ENCODE results near the gene LFNG.

Gene LFNG

GRCh38 chr7:2519119-2519930 is at the start of gene LFNG:
TSS of gene LFNG (plus strand) at chr7:2519774. CDS start at chr7:2519862, 88 bp downstream.
- DNase-seq (ENCODE audit: low read depth) = peak; percentile 84

- no peak for DNase-seq (ENCODE audit: low read depth)
Observed at GRCh38 chr7:2470204-2471021, 49.2 kb upstream of the LFNG start.

GRCh38 chr7:2471022-2471329 is 48.6 kb upstream of the LFNG start:
- peak; percentile 77 for DNase-seq (ENCODE audit: low read depth)

- no peak for DNase-seq (ENCODE audit: low read depth)
Observed at GRCh38 chr7:2471396-2471795, 48.2 kb upstream of the LFNG start.

GRCh38 chr7:2472739-2473138 is 46.8 kb upstream of the LFNG start:
- no peak for DNase-seq (ENCODE audit: low read depth)

GRCh38 chr7:2473496-2474180 is 45.9 kb upstream of the LFNG start:
- no peak for DNase-seq (ENCODE audit: low read depth)

GRCh38 chr7:2474224-2474623 is 45.4 kb upstream of the LFNG start:
- no peak for DNase-seq (ENCODE audit: low read depth)

GRCh38 chr7:2474813-2475677 is 44.5 kb upstream of the LFNG start:
- no peak for DNase-seq (ENCODE audit: low read depth)

- no peak for DNase-seq (ENCODE audit: low read depth)
Observed at GRCh38 chr7:2475678-2476015, 43.9 kb upstream of the LFNG start.

- no peak for DNase-seq (ENCODE audit: low read depth)
Observed at GRCh38 chr7:2476298-2476697, 43.3 kb upstream of the LFNG start, which contains the start of gene GRIFIN. TSS of gene GRIFIN (minus strand) at chr7:2476398. CDS start at chr7:2476383, 15 bp downstream.

- DNase-seq (ENCODE audit: low read depth) = no peak
Observed at GRCh38 chr7:2476776-2477446, 42.7 kb upstream of the LFNG start.

- DNase-seq (ENCODE audit: low read depth) = peak; percentile 34
Observed at GRCh38 chr7:2477447-2478398, 41.9 kb upstream of the LFNG start.

- no peak for DNase-seq (ENCODE audit: low read depth)
Observed at GRCh38 chr7:2478399-2478785, 41.2 kb upstream of the LFNG start.

GRCh38 chr7:2478800-2479199 is 40.8 kb upstream of the LFNG start:
- no peak for DNase-seq (ENCODE audit: low read depth)

GRCh38 chr7:2479276-2480069 is 40.1 kb upstream of the LFNG start:
- DNase-seq (ENCODE audit: low read depth) = no peak

- DNase-seq (ENCODE audit: low read depth) = no peak
Observed at GRCh38 chr7:2480070-2480408, 39.5 kb upstream of the LFNG start.

- no peak for DNase-seq (ENCODE audit: low read depth)
Observed at GRCh38 chr7:2481195-2481594, 38.4 kb upstream of the LFNG start.

GRCh38 chr7:2482725-2483451 is 36.7 kb upstream of the LFNG start:
- no peak for DNase-seq (ENCODE audit: low read depth)

GRCh38 chr7:2483494-2483893 is 36.1 kb upstream of the LFNG start:
- DNase-seq (ENCODE audit: low read depth) = no peak
